Activated effector memory CD4-positive, alpha-beta T cell treated with Interleukin-2 at 50 U/mL for 16 hours (primary cell): ENCODE measurements around the gene PSMF1.
A peak's percentile ranks its signal among the peaks of the same experiment; 100 is the strongest.

Experiments
- DNase-seq: peaks from one replicate; pipeline ENCODE4 v3.0.0-alpha.2; 2020

The PSMF1 gene

GRCh38 chr20:1195226-1195625 lies 76.8 kb downstream of the PSMF1 start:
- DNase-seq: no peak

- DNase-seq: no peak
Observed at GRCh38 chr20:1196634-1197033, 78.2 kb downstream of the PSMF1 start.

DNA sequence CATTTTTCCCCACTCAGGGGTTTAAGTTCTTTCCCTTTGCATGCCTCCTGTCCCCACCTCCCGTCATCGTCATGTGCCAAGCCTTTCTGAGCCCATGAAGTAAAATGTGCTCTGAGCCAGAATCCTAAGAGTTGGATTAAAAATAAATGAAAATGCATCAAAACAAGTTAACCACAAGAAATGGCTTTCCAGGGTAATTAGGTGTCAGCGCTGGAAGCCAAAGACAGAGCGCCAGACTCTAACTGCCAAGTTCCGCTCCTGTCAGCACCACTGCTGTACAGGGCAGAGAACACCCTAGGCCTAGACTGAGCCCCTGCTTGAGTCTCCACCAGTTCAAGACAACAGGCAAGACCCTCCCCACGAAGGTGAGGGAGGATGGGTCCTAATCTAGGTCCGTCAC lies 79.4 kb downstream of the PSMF1 start:
- no peak for DNase-seq

DNA sequence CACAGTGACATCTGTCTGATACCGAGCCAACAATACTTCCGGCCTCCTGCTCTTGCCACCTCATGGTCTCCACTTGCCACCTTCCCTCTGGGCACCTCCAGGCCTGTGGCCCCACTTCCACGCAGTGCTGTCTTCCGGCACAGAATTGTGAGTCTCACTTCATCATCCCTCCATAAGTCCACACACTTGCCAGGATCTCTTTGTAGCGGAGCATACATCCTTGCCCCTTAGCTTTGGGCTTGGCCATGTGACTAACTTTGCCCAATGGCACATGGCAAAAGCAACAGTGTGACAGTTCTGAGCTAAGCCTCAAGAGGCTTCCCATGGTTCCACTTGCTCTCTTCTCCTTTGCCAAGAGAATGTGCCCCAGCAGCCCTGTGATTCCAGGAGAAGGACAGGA lies 80.3 kb downstream of the PSMF1 start:
- DNase-seq: no peak

DNA sequence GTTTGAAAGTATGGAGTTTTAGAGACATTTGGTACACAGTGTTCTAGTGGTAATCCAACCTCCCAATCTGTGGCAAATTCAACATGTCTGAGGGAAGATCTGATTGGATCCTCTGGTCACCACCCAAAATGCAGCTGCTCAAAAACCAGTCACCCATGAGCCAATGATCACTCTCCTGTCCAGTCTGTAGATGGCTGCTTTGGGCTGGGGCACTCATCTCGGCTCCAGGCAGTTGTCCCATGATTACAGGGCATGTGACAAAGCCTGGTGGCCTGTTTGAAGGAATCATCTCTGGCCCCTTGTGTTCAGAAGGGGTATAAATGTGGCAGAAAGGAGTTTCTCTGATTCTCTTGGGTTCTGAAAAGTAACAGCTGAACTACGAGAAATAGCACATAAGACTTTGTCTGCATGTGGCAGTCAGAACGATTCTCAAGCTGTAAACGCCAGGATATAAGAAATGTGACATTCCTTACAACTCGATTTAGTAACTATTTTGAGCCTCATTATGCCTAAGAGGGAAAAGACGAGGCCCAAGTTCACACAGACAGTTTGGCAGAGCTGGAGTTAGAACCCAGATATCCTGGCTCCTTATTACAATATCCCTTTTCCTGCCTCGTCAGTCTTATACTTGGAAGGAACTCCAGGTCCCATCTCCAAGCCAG lies 80.9 kb downstream of the PSMF1 start:
- DNase-seq: no peak

GRCh38 chr20:1199964-1200363 lies 81.6 kb downstream of the PSMF1 start:
- DNase-seq: no peak

- no peak for DNase-seq
Observed at GRCh38 chr20:1202762-1203504, 84.5 kb downstream of the PSMF1 start, which contains the start of gene C20orf202. TSS of gene C20orf202 (plus strand) at chr20:1203454. CDS start at chr20:1203586, 132 bp downstream.

GRCh38 chr20:1203630-1204029 lies 85.2 kb downstream of the PSMF1 start:
- DNase-seq: no peak

- DNase-seq: no peak
Observed at GRCh38 chr20:1204113-1204512, 85.7 kb downstream of the PSMF1 start.

GRCh38 chr20:1204576-1204975 lies 86.2 kb downstream of the PSMF1 start:
- DNase-seq: no peak

GRCh38 chr20:1205802-1206201 lies 87.4 kb downstream of the PSMF1 start:
- DNase-seq: no peak

- DNase-seq: no peak
Observed at GRCh38 chr20:1206366-1207148, 88.2 kb downstream of the PSMF1 start.

DNA sequence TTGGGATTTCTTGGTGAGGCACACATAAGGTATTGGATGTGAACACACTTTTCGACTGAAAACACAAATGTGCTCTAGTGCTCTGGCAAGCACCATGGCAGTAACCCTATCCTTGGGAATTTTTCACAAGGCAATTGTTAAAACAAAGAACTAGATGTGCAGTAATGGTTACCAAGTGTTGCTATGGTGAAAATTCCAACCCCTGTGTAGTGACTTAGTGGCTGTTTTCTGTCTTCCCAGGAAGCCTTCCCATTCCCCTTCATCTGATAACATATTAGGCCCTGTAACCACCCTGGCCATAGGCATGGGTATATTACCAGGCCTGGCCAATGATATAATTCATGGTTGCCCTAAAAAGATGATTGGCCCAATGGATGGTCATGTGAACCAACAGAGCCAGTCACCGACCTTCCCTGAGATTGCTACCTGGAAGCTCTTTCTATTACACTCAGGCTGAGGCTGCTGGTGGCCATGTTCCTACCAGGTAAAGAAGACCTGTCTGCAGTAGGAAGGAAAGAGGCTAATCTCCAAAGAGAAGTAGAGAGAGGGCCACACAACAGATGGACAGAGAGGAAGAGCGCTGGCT lies 89.0 kb downstream of the PSMF1 start:
- DNase-seq: no peak

DNA sequence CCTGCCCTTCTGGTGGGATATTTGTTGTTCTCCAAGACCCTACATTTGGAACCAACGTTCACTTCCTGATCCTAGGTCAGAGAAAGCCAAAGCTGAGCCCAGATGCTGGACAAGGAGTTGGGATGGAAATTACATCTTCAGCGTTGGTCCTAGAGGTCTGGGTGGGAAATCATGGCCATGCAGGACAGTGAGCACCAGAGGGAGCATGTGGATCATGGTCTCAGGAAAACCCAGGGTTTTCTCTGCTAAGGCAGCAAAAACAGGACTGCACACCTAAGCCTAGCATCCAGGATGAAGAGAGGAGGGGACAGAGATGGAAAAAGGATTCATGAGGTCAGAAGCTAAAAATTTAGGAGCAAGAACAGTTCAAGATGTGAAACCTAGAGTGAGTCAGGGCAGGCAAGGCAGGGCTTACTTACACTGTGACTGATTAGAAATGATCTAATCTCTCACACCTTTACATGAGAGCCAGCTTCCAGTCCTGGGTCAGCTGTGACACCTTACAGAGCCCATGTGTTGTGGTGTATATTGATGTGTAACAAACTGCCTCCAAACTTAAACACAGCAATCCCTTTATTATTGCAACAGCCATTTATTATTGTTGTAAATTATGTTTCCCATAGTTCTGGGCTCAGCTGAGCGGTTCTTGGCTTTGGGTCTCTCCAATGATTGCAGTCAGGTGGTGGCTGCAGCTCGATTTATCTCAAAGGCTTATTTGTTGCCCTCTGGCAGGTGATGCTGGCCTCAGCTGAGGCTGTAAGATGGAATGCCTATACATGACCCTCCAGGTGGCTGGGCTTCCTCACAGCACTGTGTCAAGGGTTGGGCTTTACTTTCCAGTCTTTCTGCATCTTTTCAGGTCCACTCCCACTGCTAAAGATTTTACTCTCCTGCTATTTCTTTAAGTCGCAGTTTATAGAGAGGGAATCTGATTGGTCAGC lies 91.3 kb downstream of the PSMF1 start:
- DNase-seq: no peak

GRCh38 chr20:1210501-1210900 lies 92.1 kb downstream of the PSMF1 start:
- DNase-seq: no peak

GRCh38 chr20:1212023-1212422 lies 93.6 kb downstream of the PSMF1 start:
- DNase-seq: no peak

- peak; percentile 47 for DNase-seq
Observed at GRCh38 chr20:1212607-1213396, 94.4 kb downstream of the PSMF1 start.

DNA sequence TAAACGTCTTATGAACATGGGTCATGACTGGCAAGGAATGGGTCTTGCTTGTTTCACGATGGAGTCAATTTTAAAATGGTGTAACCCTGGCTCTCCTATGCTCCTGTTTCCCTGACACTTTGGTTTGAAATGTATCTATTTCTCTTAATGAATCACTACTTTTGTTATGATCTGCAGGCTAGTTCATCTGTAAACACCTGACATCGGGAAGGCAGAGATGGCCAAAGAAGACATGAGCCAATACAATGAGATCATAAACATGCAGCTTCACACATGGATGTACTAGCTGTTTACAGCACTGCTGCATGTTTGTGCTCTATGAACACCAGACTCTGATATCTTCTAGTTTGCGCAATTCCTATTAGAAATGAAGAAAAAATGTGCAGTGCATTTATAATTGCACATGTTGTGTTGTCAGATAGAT lies 96.4 kb downstream of the PSMF1 start:
- no peak for DNase-seq

DNA sequence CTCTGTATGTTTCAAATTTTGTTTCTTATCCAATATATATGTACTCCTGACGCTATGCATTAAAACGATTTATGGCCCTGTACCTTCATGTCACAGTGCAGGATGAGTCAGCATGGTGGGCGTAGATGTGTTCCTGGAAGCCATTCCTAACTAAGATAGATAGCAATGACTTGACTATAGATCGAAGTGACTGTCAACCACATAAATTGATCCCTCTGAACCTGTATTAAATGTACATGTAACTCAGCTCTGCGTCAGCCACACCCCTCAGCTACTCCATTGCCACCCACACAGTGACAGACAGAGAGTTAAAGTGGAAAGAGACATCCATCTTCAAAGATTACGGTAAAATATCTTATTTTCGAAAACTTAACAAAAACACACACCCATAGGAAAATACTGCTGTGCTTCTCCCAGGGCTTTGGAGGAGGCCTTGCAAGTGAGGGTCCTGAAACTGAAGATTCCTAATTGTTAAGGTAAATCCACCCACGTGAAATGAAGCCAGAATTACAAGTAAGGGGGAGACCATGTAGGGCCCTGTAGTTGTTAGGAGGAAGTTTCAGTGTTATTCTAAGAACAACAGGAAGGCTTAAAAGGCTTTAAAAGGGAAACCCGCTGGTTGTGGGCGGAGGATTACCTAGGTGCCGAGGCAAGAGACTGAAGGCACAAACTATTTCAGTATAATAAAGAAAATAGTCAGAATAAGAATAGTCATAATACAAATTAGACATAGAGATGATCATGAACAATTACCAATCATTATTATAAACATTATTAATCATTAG lies 97.2 kb downstream of the PSMF1 start:
- DNase-seq: no peak
